Measurements from ENCODE around the gene KIR2DL3. TPM values are rescaled to one million over a fixed set of nuclear protein-coding genes. Genes with fewer than 3 reads are reported as not detected.

The KIR2DL3 gene
- total and polyA plus RNA-seq, 2 of the 4 experiments (the other 2 are of a cell fraction) = not detected

- intact Hi-C loops (cut with micrococcal nuclease) = no loop called here
- H4K20me1 ChIP-seq (ENCODE audit: insufficient read depth, low read length) = no peaks in the 10 kb centered on the region
- WGBS, 2 experiments (ENCODE audit: extremely low coverage in 2 of 2, insufficient read length in 1 of 2) = 49% methylated on average over 5 of the region's 10 CpGs; no CpG with 5 or more reads in 1 of the 2 experiments
- H2BK120ac ChIP-seq (ENCODE audit: low read depth, low read length) = no peak overlapping the region
- no peak overlapping the region for H3K9ac ChIP-seq (ENCODE audit: low read depth, low read length)
- no peak overlapping the region for H3K23ac ChIP-seq (ENCODE audit: low read depth, low read length)
- ChIA-PET POLR2A (ENCODE audit: unreplicated experiment) (no interaction called here), CTCF (no interaction called here)
- H3K18ac ChIP-seq (ENCODE audit: low read depth, low read length) = no peak overlapping the region
- TF ChIP-seq RFX5 (IDR thresholded peaks at IDR 0.05; ENCODE audit: low read depth, low read length) (no peak), SMC3 (IDR thresholded peaks at IDR 0.05; ENCODE audit: low read depth, low read length) (no peak), FOS (IDR thresholded peaks at IDR 0.05; ENCODE audit: low read depth, low read length) (no peak), BHLHE40 (IDR thresholded peaks at IDR 0.05; ENCODE audit: low read depth, low read length) (no peak), MXI1 (IDR thresholded peaks at IDR 0.05; ENCODE audit: borderline replicate concordance, low read depth, low read length) (no peak), CEBPB (IDR thresholded peaks at IDR 0.05; ENCODE audit: low read depth, low read length) (no peak), NFE2L2 (IDR thresholded peaks at IDR 0.05; ENCODE audit: low read depth, low read length) (no peak), MAZ (IDR thresholded peaks at IDR 0.05; ENCODE audit: borderline replicate concordance, low read depth, low read length) (no peak), RAD21 (IDR thresholded peaks at IDR 0.05; ENCODE audit: low read length) (no peak), CHD1 (IDR thresholded peaks at IDR 0.05; ENCODE audit: low read depth, low read length) (no peak)
- TF ChIP-seq, protein P1, sequence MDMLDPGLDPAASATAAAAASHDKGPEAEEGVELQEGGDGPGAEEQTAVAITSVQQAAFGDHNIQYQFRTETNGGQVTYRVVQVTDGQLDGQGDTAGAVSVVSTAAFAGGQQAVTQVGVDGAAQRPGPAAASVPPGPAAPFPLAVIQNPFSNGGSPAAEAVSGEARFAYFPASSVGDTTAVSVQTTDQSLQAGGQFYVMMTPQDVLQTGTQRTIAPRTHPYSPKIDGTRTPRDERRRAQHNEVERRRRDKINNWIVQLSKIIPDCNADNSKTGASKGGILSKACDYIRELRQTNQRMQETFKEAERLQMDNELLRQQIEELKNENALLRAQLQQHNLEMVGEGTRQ (IDR thresholded peaks at IDR 0.05; ENCODE audit: low read depth, low read length) = no peak
- dilution Hi-C loops (cut with HindIII; ENCODE audit: low sequenced_read_pairs, unreplicated experiment) = no loop called here
- no peak overlapping the region for H2AK5ac ChIP-seq (ENCODE audit: low read depth, low read length)
- H4K8ac ChIP-seq (ENCODE audit: low read depth in 2 of 2, low read length in 2 of 2) = no peak overlapping the region
- no peaks in the 10 kb centered on the region for H3K27me3 ChIP-seq (ENCODE audit: control insufficient read depth, insufficient read depth, low read length)
- peaks cover 39% of the 10 kb centered on the region for H3K9me3 ChIP-seq (ENCODE audit: control insufficient read depth, insufficient read depth, low read length)
- H3K4me2 ChIP-seq (ENCODE audit: low read depth, low read length) = no peak overlapping the region
- DNase-seq = no peak
- H3K79me1 ChIP-seq (ENCODE audit: low read depth in 1 of 2, low read length in 2 of 2) = no peaks in the 10 kb centered on the region
- no peak overlapping the region for H3K4ac ChIP-seq (ENCODE audit: low read depth, low read length)
- ATAC-seq (ENCODE audit: low read depth) = no peak
- no peak overlapping the region for H2AK9ac ChIP-seq (replicated peaks; ENCODE audit: low read depth, low read length, poor library complexity)
- no peak overlapping the region for H3K14ac ChIP-seq (replicated peaks; ENCODE audit: low read depth, low read length)
- H3K36me3 ChIP-seq (ENCODE audit: control insufficient read depth, insufficient read depth, low read length) = no peaks in the 10 kb centered on the region
- no peaks in the 10 kb centered on the region for H3K4me1 ChIP-seq (ENCODE audit: control insufficient read depth, insufficient read depth, low read length)
- H3K4me3 ChIP-seq (ENCODE audit: insufficient read depth, low read depth, low read length) = no peak overlapping the region
- H2BK15ac ChIP-seq (ENCODE audit: low read depth, low read length) = no peak overlapping the region
- no peaks in the 10 kb centered on the region for H3K9me1 ChIP-seq (ENCODE audit: insufficient read depth, low read length)
- H4K5ac ChIP-seq (ENCODE audit: low read depth, low read length) = no peak overlapping the region
- H3K56ac ChIP-seq (ENCODE audit: extremely low read depth, insufficient read depth, low read length) = no peak overlapping the region
- in situ Hi-C loops (cut with MboI; ENCODE audit: low sequenced_read_pairs) = no loop called here
- no peak overlapping the region for H2AFZ ChIP-seq (replicated peaks; ENCODE audit: low read length, poor library complexity)
- H4K91ac ChIP-seq (ENCODE audit: insufficient read depth, low read depth, low read length) = no peak overlapping the region
- no peak overlapping the region for H3K27ac ChIP-seq (ENCODE audit: insufficient read depth, low read length)
- BruUV-seq (replicated peaks) = no TSS peak
- H2BK5ac ChIP-seq (ENCODE audit: low read depth, low read length, poor library complexity, severe bottlenecking) = no peak overlapping the region
- H2BK20ac ChIP-seq (ENCODE audit: low read depth, low read length) = no peak overlapping the region
Measured at GRCh38 chr19:54727562-54727961, 10.8 kb upstream of the KIR2DL3 start.
